ENCODE measurements around the gene PRUNE2. TPM values are rescaled to one million over a fixed set of nuclear protein-coding genes. Genes with fewer than 3 reads are reported as not detected.

Gene PRUNE2
- total RNA-seq, 1 donor from 2014 or later = 7.8 TPM

DNA sequence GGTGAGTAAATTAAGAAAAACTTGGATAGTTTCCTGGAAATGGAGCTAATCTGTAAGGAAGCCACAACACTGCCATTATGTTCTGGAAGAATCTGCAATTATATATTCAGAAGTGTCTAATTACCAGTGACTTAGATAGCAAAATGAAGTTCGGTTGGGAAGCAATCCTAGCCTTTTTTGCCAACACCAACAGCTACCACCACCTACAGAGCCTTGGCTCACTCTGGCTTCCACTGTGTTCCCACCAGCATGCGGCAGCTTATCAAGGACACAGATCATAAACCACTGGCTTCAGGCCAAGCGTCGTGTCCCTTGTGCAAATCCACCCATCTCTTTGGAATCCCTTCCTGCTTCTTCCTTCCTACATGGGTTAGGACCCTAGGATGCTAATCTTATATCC is 259.7 kb downstream of the PRUNE2 start:
- no peak overlapping the region for H3K9ac ChIP-seq (ENCODE audit: low read depth in 1 of 3, low read length in 3 of 3)
- H3K4me1 ChIP-seq (ENCODE audit: control insufficient read depth in 3 of 3, insufficient read depth in 3 of 3, low read length in 3 of 3) = peaks cover 0 to 5% (median 2%) of the 10 kb centered on the region in 3 donors
- no peak overlapping the region for H3K27ac ChIP-seq (ENCODE audit: low read depth, low read length)
- peaks cover 0 to 4% (median 0%) of the 10 kb centered on the region in 3 donors for H3K36me3 ChIP-seq (ENCODE audit: control insufficient read depth in 3 of 3, insufficient read depth in 3 of 3, low read length in 3 of 3)
- H3K4me3 ChIP-seq (ENCODE audit: low read length in 3 of 3) = no peak overlapping the region
- no peaks in the 10 kb centered on the region for H3K27me3 ChIP-seq (ENCODE audit: control insufficient read depth in 3 of 3, insufficient read depth in 3 of 3, low read length in 3 of 3)
- H3K9me3 ChIP-seq (ENCODE audit: control insufficient read depth in 3 of 3, low read length in 3 of 3) = no peaks in the 10 kb centered on the region

DNA sequence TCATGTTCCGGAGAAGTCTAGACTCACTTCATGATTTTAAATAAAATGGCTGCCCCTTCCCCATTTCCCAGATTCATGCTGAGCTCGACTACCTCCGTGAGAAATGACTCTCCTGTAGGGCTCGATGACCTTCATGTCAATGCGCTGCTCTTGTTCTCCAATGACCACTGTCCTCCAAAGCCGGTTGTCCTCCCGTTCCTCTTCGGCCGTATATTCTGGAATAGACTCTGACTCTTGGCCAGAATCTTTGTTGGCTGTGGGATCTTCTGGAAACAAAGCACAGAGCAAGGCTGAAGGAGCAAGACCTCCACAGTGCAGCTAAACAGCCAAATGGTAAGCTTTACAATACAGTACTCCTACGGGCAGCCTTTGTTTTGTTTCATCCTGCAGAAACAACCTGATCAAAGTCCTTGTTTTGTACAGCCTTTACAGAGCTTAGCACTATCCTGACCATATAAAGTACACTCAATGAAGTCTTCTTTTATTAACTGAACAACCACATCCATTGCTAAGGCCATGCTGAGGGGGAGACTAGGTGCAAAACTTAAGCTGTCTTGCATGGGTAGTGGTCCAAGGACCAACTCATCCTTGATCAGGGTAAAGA is 261.2 kb downstream of the PRUNE2 start:
- H3K4me3 ChIP-seq (ENCODE audit: low read length in 3 of 3) = no peak overlapping the region
- H3K9ac ChIP-seq (ENCODE audit: low read depth in 1 of 3, low read length in 3 of 3) = no peak overlapping the region
- no peaks in the 10 kb centered on the region for H3K9me3 ChIP-seq (ENCODE audit: control insufficient read depth in 3 of 3, low read length in 3 of 3)
- peaks cover 0 to 5% (median 2%) of the 10 kb centered on the region in 3 donors for H3K4me1 ChIP-seq (ENCODE audit: control insufficient read depth in 3 of 3, insufficient read depth in 3 of 3, low read length in 3 of 3)
- no peaks in the 10 kb centered on the region for H3K27me3 ChIP-seq (ENCODE audit: control insufficient read depth in 3 of 3, insufficient read depth in 3 of 3, low read length in 3 of 3)
- no peak overlapping the region for H3K27ac ChIP-seq (ENCODE audit: low read depth, low read length)
- H3K36me3 ChIP-seq (ENCODE audit: control insufficient read depth in 3 of 3, insufficient read depth in 3 of 3, low read length in 3 of 3) = peaks cover 0 to 4% (median 0%) of the 10 kb centered on the region in 3 donors

DNA sequence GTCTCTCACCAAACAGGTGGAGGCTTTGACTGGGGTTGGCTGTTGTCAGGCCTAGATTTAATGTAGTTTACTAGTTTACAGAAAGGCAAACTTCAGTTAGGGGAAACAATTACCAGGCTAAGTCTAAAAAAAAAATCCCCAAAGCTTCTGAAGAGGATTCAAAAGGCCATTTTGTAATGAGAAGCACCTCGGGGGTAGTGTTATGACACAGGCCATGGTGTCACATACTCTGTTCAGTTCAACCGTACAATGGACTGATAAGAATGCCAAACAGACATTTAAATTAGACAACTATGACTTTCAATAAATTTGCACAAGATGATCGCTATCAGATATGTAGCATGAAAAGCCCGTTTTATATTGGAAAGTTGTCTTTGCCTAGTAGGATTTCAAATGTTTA is 261.7 kb downstream of the PRUNE2 start:
- no peak overlapping the region for H3K9ac ChIP-seq (ENCODE audit: low read depth in 1 of 3, low read length in 3 of 3)
- peaks cover 0 to 5% (median 2%) of the 10 kb centered on the region in 3 donors for H3K4me1 ChIP-seq (ENCODE audit: control insufficient read depth in 3 of 3, insufficient read depth in 3 of 3, low read length in 3 of 3)
- no peak overlapping the region for H3K27ac ChIP-seq (ENCODE audit: low read depth, low read length)
- no peaks in the 10 kb centered on the region for H3K9me3 ChIP-seq (ENCODE audit: control insufficient read depth in 3 of 3, low read length in 3 of 3)
- peaks cover 0 to 4% (median 0%) of the 10 kb centered on the region in 3 donors for H3K36me3 ChIP-seq (ENCODE audit: control insufficient read depth in 3 of 3, insufficient read depth in 3 of 3, low read length in 3 of 3)
- no peak overlapping the region for H3K4me3 ChIP-seq (ENCODE audit: low read length in 3 of 3)
- no peaks in the 10 kb centered on the region for H3K27me3 ChIP-seq (ENCODE audit: control insufficient read depth in 3 of 3, insufficient read depth in 3 of 3, low read length in 3 of 3)

DNA sequence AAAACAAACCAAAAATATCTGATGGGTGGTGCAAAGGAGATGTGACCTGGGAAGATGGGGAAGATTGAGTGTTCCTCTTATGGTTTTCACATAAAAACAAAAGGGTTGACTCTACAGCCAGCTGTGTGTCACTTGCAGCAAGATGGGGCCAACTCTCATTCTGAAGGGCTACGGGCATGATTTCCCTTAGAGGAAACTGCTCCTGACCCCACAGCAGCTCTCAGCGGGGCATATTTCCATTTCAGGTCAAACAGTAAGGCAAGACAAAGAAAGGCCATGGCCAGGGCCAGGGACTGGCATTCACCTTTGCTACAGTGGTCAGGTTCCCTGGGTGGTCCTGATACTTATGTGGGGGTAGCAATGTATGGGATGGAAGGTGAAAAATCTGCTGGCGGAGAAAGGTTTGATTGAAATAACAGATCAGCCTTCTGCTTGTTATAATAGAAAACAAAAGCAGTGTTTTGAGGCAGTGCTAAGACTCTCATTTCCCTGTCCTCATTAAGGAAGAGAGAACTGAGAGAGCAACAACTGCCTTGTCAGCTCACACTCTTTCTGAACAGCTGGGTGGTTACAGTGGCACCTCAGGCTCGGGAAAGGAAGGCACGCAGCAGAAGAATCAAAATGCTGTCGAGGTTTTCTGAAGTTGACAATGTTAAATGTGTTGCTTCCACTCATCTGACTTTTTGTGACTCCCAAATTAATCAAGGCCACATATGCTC is 262.4 kb downstream of the PRUNE2 start:
- Histone ChIP-seq H3K4me1 (ENCODE audit: control insufficient read depth in 3 of 3, insufficient read depth in 3 of 3, low read length in 3 of 3) (peaks cover 0 to 5% (median 2%) of the 10 kb centered on the region in 3 donors), H3K9me3 (ENCODE audit: control insufficient read depth in 3 of 3, low read length in 3 of 3) (no peaks in the 10 kb centered on the region), H3K27ac (ENCODE audit: low read depth, low read length) (no peak overlapping the region), H3K36me3 (ENCODE audit: control insufficient read depth in 3 of 3, insufficient read depth in 3 of 3, low read length in 3 of 3) (peaks cover 0 to 4% (median 0%) of the 10 kb centered on the region in 3 donors), H3K9ac (ENCODE audit: low read depth in 1 of 3, low read length in 3 of 3) (no peak overlapping the region), H3K27me3 (ENCODE audit: control insufficient read depth in 3 of 3, insufficient read depth in 3 of 3, low read length in 3 of 3) (no peaks in the 10 kb centered on the region), H3K4me3 (ENCODE audit: low read length in 3 of 3) (no peak overlapping the region)

DNA sequence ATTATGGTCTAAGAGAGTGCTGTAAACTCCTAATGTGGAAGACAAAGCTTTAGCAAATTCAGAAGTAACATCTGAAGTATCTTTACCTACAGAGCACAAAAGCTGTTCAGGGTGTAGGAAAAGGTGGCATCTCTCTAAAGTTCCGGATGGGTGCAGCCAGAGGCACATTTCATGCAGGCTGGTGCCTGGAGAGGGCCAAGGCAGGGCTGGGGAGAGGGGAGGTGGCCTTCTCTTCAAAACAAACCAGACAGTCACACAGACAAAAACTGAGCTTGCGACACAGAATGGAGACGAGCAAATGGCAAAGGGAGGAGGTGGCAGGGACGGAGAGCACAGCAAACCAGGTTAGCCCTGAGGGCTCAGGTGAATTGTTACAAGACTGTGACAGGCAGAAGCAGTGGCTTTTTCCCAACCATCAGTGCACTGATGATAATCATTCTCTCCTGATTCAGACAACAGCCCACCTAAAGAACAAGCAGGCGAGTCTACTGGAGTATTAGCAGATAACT is 263.2 kb downstream of the PRUNE2 start:
- Histone ChIP-seq H3K9me3 (ENCODE audit: control insufficient read depth in 3 of 3, low read length in 3 of 3) (no peaks in the 10 kb centered on the region), H3K27ac (ENCODE audit: low read depth, low read length) (no peak overlapping the region), H3K36me3 (ENCODE audit: control insufficient read depth in 3 of 3, insufficient read depth in 3 of 3, low read length in 3 of 3) (peaks cover 0 to 4% (median 0%) of the 10 kb centered on the region in 3 donors), H3K4me1 (ENCODE audit: control insufficient read depth in 3 of 3, insufficient read depth in 3 of 3, low read length in 3 of 3) (peaks cover 0 to 5% (median 2%) of the 10 kb centered on the region in 3 donors), H3K27me3 (ENCODE audit: control insufficient read depth in 3 of 3, insufficient read depth in 3 of 3, low read length in 3 of 3) (no peaks in the 10 kb centered on the region), H3K4me3 (ENCODE audit: low read length in 3 of 3) (no peak overlapping the region), H3K9ac (ENCODE audit: low read depth in 1 of 3, low read length in 3 of 3) (no peak overlapping the region)

DNA sequence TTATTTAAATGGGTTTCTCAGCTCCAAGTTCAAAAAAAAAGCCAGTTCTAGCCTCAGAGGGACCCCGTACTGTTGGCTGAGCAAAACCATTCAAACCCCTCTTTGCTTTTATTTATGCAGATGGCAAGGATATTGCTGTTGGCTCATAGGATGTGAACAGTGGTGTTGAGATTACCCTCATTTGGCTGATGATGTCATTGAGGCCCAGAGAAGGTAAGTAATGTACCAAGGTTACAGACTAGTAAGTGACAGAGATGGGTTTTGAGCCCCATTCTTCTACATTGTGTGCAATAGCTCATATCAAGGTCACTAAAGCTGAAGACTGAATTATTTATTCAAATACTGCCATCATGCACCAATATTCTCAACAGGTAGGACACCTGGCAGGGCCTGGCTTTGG is 263.8 kb downstream of the PRUNE2 start:
- Histone ChIP-seq H3K9ac (ENCODE audit: low read depth in 1 of 3, low read length in 3 of 3) (no peak overlapping the region), H3K4me3 (ENCODE audit: low read length in 3 of 3) (no peak overlapping the region), H3K36me3 (ENCODE audit: control insufficient read depth in 3 of 3, insufficient read depth in 3 of 3, low read length in 3 of 3) (peaks cover 0 to 4% (median 0%) of the 10 kb centered on the region in 3 donors), H3K27me3 (ENCODE audit: control insufficient read depth in 3 of 3, insufficient read depth in 3 of 3, low read length in 3 of 3) (no peaks in the 10 kb centered on the region), H3K27ac (ENCODE audit: low read depth, low read length) (no peak overlapping the region), H3K4me1 (ENCODE audit: control insufficient read depth in 3 of 3, insufficient read depth in 3 of 3, low read length in 3 of 3) (peaks cover 0 to 5% (median 2%) of the 10 kb centered on the region in 3 donors), H3K9me3 (ENCODE audit: control insufficient read depth in 3 of 3, low read length in 3 of 3) (no peaks in the 10 kb centered on the region)

DNA sequence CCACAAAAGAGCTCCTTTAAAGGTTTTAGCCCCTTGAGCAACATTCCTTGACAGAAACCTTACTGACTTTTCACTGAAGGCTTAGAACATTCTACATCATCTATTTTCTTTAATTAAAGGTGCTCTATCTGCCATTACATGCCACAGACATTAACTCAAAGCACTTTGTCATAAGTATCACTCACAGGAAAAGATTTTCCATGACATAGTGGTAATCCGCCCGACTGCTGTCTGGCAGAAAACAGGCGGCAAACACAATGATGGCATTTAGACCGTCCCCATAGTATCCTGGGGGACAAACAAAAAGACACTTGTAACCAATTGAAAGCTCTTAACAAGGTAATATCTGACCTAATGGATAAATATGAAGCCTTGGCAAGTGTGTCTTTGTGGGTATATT is 267.9 kb downstream of the PRUNE2 start:
- Histone ChIP-seq H3K9me3 (ENCODE audit: control insufficient read depth in 3 of 3, low read length in 3 of 3) (no peaks in the 10 kb centered on the region), H3K36me3 (ENCODE audit: control insufficient read depth in 3 of 3, insufficient read depth in 3 of 3, low read length in 3 of 3) (peaks cover 0 to 4% (median 0%) of the 10 kb centered on the region in 3 donors), H3K27ac (ENCODE audit: low read depth, low read length) (no peak overlapping the region), H3K4me1 (ENCODE audit: control insufficient read depth in 3 of 3, insufficient read depth in 3 of 3, low read length in 3 of 3) (peaks cover 0 to 5% (median 0%) of the 10 kb centered on the region in 3 donors), H3K4me3 (ENCODE audit: low read length in 3 of 3) (no peak overlapping the region), H3K27me3 (ENCODE audit: control insufficient read depth in 3 of 3, insufficient read depth in 3 of 3, low read length in 3 of 3) (no peaks in the 10 kb centered on the region), H3K9ac (ENCODE audit: low read depth in 1 of 3, low read length in 3 of 3) (no peak overlapping the region)

DNA sequence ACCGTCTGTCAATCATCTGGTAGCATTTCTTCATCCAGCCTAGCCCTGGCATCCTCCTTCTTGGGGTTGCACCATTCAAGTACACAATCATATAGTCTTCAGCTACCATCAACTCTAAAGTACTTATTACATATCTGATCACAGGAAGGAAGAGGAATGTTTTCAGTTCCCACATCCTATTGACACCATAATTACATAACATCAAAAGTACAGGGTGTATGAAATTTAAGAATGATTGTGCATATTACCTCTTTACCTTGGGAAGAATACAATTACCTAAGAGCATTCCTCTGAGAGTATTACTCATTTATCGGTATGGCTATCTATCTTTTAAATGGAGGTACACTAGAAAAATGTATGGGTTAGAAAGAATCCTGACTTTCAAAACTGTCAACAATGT is 268.5 kb downstream of the PRUNE2 start:
- Histone ChIP-seq H3K4me1 (ENCODE audit: control insufficient read depth in 3 of 3, insufficient read depth in 3 of 3, low read length in 3 of 3) (no peaks in the 10 kb centered on the region), H3K27me3 (ENCODE audit: control insufficient read depth in 3 of 3, insufficient read depth in 3 of 3, low read length in 3 of 3) (no peaks in the 10 kb centered on the region), H3K27ac (ENCODE audit: low read depth, low read length) (no peak overlapping the region), H3K36me3 (ENCODE audit: control insufficient read depth in 3 of 3, insufficient read depth in 3 of 3, low read length in 3 of 3) (peaks cover 0 to 4% (median 0%) of the 10 kb centered on the region in 3 donors), H3K9ac (ENCODE audit: low read depth in 1 of 3, low read length in 3 of 3) (no peak overlapping the region), H3K9me3 (ENCODE audit: control insufficient read depth in 3 of 3, low read length in 3 of 3) (no peaks in the 10 kb centered on the region), H3K4me3 (ENCODE audit: low read length in 3 of 3) (no peak overlapping the region)

DNA sequence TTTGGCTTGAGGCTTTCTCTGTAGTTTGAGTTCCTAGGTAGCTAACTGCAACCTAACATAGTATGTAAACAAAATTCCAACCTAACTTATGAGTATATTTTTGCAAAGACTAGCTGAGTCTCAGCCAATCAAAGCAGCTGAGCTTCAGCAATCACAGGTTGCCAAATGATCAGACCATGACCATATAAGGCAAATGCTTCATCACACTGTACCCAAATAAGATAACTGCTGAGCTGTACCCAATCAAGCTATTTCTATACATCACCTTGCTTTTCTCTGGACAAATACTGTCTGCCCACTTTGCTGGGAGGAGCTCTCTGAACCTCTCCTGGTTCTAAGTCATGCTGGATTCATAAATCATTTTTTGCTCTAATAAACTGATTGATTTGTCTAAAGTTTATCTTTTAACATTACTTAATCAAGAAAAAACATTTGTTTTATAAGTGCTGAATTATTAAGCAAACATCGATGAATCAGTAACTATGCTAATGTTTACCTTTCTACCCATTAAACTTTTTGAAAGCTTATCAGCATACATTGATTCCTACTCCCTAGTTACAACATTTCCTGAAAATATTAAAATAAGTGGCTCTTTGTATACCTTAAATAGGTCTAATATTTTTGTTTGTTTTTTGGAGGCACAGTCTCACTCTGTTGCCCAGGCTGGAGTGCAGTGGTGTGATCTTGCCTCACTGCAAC is 271.4 kb downstream of the PRUNE2 start:
- H3K4me1 ChIP-seq (ENCODE audit: control insufficient read depth in 3 of 3, insufficient read depth in 3 of 3, low read length in 3 of 3) = no peaks in the 10 kb centered on the region
- no peaks in the 10 kb centered on the region for H3K36me3 ChIP-seq (ENCODE audit: control insufficient read depth in 3 of 3, insufficient read depth in 3 of 3, low read length in 3 of 3)
- no peaks in the 10 kb centered on the region for H3K9me3 ChIP-seq (ENCODE audit: control insufficient read depth in 3 of 3, low read length in 3 of 3)
- no peak overlapping the region for H3K9ac ChIP-seq (ENCODE audit: low read depth in 1 of 3, low read length in 3 of 3)
- no peak overlapping the region for H3K27ac ChIP-seq (ENCODE audit: low read depth, low read length)
- no peaks in the 10 kb centered on the region for H3K27me3 ChIP-seq (ENCODE audit: control insufficient read depth in 3 of 3, insufficient read depth in 3 of 3, low read length in 3 of 3)
- H3K4me3 ChIP-seq (ENCODE audit: low read length in 3 of 3) = no peak overlapping the region

DNA sequence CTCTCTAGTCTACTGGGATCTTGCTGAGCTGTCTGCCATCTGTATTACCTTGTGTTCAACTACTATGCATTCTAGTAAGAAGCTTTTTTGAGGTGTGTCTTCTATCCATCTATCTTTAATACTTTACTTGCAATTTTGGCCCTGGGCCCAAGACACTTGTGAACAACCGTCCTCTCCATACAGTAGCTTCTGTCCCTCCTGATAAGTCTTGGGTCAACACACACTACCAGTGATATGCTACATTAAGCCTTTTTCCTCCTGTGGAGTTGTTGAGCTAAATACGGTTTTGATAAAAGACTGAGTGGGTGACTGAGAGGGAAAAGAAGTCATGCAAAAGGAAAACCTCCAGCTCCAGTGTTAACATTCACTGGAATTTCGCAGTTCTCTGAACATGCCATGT is 275.0 kb downstream of the PRUNE2 start:
- Histone ChIP-seq H3K9me3 (ENCODE audit: control insufficient read depth in 3 of 3, low read length in 3 of 3) (no peaks in the 10 kb centered on the region), H3K27ac (ENCODE audit: low read depth, low read length) (no peak overlapping the region), H3K9ac (ENCODE audit: low read depth in 1 of 3, low read length in 3 of 3) (no peak overlapping the region), H3K27me3 (ENCODE audit: control insufficient read depth in 3 of 3, insufficient read depth in 3 of 3, low read length in 3 of 3) (no peaks in the 10 kb centered on the region), H3K4me3 (ENCODE audit: low read length in 3 of 3) (no peak overlapping the region), H3K4me1 (ENCODE audit: control insufficient read depth in 3 of 3, insufficient read depth in 3 of 3, low read length in 3 of 3) (no peaks in the 10 kb centered on the region), H3K36me3 (ENCODE audit: control insufficient read depth in 3 of 3, insufficient read depth in 3 of 3, low read length in 3 of 3) (peaks cover 0 to 3% (median 0%) of the 10 kb centered on the region in 3 donors)

All from skeletal muscle tissue (tissue), 4 donors.